GM21447 (cell line): ENCODE data around the gene OR5W2.
"Not testable (repeated sequence)": the region's sequence is repeated elsewhere in the genome, so short reads cannot be mapped to it uniquely, and the experiment has no call there.

ENCODE experiments used
- ATAC-seq: cut with Tn5 transposase; IDR thresholded peaks from one replicate; pipeline ENCODE4 v1.9.1; 2021; ENCODE audit not compliant: unreplicated experiment

Gene OR5W2

DNA sequence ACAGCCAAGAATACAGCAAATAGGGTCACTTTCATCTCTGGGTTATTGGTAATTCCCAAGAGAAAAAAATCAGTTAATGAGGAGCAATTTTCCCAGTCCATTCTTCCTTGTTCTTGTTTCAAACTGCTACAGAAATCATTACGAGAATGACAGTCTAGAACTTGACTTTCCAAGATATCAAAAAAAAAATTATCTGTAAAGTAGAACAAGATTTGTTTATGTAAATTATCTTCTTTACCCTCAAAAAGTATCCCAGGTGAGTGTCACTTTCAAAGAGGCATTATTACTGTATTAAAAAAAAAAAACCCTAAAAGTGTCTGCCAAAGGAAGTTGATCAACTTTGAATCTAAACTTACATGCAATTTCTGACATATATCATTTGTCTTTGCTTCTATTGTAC lies at the start of gene OR5W2:
Gene OR5W2, minus strand, starts transcription at position 101 of the 400 bp plus-strand sequence. Its CDS starts 0 bp downstream, at position 101.
- no peak for ATAC-seq

DNA sequence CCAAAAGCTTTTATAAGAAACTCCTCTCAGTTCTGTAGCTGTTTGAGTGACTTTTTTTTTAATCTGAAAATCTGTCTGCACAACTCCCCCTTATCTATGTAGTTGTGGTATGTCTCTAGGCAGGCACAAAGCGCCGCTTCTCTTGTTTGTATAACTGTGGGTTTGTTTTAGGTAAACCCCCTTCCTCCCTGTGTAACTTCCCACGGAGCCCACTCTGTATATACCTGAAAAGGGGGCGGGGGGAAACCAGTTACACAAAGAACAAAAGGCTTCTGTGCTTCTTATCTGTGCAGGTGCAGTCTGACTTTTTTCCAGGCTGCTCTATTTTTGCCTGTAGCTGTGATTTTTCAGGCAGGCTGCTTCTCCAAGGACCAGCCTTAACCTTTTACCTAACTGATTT lies 42.1 kb upstream of the OR5W2 start:
- ATAC-seq: no peak

DNA sequence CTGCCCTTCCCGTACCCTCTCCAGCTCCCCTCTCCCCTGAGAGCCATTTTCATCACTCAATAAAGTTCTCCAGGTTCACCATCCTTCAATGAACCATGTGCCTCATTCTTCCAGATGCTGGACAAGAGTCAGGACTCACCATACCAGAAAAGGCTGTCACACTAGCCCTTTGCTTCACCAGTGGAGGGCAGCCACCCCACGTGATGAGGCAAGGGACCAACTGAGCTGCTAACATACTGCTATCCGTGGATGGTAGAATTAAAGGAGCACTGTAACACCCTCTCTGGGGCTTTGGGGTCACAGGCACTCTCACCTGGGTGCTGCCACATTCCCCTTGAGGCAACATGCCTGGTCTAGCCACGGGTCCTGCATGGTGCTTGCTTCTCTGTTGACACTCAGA lies 34.9 kb upstream of the OR5W2 start:
- ATAC-seq: no peak

DNA sequence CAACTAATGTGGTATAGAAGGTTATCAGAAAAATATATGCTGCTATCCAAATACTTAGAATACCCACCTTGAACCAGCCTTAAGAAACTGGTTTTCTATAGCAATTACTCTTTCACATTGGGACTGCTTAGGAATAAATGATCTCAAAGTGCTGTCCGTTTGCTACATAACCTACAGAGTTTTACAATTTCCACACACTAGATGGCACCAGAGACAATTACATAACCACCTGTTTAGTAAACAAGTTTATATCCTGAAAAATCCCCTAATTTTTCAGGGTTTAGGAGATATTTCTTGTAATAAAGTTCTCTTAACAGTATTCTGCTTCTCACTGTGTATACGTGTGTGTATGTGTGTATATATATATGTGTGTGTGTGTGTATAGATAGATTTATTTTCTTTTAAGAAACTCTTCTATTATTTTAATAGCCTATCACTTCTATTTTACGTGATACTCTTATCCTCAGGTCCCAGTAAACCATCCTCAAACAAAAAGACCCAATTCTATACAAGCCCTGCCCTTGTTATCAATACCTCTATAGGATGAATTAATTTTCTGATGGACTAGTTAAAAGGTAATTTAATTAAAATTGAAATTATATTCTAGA lies 28.5 kb upstream of the OR5W2 start:
- no peak for ATAC-seq

DNA sequence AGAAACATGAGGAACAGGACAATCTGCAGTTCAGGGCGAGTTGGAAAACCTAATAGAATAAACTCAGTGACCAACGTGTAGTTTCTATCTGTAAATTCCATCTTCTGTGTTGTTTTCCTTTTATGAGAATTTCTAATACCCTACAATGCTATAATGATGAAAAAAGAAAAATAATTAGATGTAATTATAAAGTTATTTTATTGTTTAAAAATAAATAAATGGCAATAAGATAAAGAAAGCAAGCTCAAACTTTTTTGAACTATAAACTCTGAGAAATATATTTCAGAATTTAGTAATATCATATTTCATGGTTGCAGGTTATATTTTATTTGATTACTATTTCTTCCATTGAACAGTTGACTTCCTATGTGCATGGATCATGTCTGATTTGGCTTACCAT lies 21.9 kb upstream of the OR5W2 start, which contains the start of gene OR5I1:
Gene OR5I1, minus strand, starts transcription at position 101 of the 400 bp plus-strand sequence. Its CDS starts 0 bp downstream, at position 101.
- no peak for ATAC-seq

DNA sequence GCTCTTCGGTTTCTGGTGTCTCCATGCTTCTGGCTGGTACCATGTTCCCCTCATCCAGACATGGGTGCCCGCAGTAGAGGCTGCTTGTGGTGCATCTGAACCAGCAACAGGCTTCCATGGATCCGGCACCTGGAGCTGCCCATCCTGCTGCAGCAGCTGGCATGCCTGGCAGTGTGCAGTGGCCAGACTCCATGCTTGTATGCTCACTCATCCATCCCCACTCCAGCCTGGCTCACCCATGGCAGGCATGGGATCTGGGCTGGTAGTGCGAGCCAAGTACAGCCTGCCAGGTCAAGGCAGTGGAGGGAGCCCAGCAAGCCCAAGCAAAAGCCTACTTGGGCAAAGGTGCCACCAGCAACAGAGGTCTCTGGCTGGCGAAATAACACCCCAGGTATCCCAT lies 6.2 kb upstream of the OR5W2 start:
- ATAC-seq: no peak

DNA sequence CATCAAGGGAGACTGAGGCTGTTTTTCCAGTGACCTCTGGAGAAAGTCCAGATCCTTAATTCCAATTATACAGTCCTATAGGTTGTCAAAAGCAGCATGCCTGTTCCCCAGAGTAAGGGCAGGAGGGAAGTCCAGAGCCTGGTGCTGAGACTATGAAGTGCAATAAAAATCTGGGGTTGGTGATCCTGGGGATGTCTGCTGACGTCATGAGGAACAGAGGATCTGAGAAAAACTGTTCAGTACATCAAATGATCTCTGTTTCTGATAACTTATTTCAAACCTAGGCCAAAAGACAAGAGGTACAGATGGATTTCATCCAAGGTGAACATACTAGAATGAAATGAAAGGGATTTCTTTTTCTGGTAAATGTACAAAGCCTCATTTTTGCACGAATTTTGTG lies 12.1 kb downstream of the OR5W2 start:
- no peak for ATAC-seq

DNA sequence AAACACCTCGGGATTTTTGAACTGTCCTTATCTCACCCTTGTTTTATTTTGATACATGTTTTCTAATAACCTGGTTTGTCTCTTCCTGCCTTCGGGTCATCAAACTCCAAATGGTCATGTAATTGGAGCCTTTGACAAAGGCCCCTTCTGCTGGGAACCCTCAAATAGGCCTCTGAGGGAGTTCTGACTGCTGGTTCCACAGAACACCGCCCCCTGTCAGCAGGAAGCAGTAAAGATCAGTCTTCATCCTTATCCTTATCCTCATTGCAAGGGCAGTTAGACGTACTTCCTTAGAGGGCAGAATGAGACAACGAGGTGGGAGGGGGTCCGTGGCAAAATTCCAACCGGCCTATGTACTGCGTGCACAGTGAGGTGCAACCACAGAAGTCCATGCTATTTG lies 19.2 kb downstream of the OR5W2 start:
- ATAC-seq: no peak

DNA sequence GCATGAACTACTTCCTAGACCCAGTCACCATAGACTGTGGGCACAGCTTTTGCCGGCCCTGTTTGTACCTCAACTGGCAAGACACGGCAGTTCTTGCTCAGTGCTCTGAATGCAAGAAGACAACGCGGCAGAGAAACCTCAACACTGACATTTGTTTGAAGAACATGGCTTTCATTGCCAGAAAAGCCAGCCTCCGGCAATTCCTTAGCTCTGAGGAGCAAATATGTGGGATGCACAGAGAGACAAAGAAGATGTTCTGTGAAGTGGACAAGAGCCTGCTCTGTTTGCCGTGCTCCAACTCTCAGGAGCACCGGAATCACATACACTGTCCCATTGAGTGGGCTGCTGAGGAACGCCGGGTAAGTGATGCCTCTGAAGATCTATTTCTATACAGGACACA lies 28.9 kb downstream of the OR5W2 start:
- not testable (repeated sequence) for ATAC-seq

DNA sequence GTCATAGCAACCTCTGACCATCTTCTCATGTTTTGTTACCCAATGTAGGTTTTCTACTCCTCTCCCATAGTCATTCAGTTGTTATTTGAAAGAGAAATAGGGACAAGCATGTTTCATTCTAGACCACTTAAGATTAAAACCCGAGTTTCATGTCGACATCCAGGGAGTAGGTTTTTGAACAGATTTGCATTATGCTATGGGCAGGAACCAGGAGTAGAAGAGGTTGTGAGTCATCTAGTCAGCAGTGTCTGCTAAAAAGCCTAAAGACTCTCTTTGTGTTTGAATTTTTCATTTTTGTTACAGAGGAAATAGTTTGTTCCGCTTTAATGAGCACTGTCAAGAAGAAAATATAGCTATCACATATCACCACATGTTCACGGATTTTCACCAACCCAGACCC lies 29.4 kb downstream of the OR5W2 start:
- ATAC-seq: not testable (repeated sequence)

DNA sequence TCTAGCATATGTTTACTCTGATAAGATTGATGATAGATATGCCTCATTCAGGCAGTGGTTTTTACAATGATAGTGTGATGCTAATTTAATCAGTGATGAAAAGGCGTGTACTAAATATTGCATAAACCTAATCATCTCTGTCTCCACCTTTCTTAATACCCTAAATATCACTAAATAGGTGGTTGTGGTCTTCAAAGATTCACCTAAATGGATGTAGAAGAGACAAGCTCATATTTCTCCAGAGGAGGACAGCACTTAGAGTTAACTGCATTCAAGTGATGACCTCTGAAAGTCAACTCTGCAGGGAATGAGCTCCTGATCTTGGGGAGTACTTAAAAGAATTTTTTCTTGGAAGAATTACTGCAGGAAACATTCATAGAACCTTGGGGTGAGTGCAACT lies 31.4 kb downstream of the OR5W2 start, which contains the start of gene TRIM51:
Gene TRIM51, plus strand, starts transcription at position 301 of the 400 bp plus-strand sequence. CDS start 2,132 bp downstream, outside the sequence.
- ATAC-seq: not testable (repeated sequence)

DNA sequence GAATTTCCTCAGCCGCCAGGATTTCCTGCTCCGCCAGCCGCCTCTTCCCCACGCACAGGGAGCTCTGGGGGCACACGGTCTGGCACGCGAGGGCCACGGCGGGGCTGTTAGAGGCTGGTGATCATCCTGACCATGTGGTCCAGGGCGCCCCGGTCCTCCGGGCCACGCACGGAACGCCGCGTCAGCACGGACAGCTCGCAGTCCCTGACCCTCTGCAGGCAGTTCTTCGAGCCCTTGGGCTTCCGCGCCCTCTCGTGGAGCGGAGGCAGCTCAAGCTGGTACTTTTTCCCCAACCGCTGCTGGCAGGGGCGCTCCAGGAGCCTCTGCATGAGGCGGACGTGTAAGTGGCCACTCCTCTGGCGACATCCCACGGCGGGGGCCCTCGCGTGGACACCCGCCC lies 41.2 kb downstream of the OR5W2 start:
- ATAC-seq: not testable (repeated sequence)

DNA sequence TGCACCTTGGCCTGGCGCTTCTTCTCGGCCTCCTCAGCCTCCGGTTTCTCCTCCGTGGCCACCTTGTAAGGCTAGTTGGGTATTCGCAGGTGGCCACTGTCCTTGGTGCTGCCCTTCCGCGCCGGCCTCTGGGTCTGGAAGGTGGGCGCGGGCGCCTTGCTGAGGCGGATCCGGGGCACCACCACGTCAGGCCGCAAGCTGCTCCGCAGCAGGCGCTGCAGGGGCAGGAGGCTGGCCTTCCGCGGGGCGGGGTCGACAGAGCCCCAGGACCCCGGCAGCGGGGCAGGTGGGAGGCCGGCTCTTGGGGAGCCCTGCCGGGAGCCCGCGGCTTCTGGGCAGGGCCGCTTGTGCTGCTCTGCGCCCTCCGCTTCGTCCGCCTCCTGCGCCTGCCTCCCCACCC lies 41.7 kb downstream of the OR5W2 start:
- not testable (repeated sequence) for ATAC-seq

DNA sequence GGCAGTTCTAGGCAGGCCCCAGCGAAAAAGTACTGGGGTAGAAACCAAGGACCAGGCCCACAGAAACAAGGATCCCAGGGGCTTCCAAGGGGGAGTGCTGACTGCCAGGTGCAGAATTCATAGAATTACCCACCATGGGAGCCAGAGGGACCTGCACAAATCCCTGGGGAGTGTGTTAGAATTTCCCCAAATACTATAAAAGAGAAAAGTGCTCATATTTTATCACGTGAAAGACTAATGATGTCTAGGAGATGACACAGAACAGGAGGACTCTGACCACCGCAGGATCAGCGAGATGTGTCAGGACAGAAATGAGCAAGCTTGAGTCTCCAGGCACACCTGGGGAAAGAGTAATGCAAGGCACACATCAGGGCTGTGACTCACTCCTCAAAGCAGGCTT lies 47.0 kb downstream of the OR5W2 start:
- ATAC-seq: not testable (repeated sequence)
